ENCODE data around the gene TRMT44.

DNA sequence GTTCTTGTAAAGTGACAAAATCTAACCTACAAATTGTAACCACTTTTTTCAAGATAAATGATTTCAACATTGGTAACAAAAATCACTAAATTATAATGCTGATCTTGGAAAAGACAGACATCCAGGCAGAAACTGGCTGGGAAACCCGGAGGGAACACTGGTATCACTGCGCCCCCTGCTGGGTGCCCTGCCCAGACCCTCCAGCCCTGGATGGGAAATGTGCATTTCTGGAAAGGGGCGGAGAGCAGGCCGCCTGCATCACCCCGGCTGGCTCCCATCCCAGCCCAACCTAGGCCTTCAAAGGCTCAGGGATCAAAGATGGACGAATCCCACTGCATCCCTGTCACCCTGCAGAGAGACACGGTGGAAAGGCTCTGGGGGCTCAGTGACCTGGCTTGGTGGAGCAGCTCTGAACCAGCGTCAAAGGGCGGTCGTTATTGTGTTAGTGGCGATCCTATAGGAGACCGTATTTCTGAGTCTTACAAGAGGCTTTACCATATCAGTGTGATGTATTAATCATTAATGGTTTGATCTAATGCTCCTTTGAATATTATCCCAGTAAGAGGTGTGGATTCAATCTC is 37.3 kb upstream of the TRMT44 start:
- TF ChIP-seq, protein P1, sequence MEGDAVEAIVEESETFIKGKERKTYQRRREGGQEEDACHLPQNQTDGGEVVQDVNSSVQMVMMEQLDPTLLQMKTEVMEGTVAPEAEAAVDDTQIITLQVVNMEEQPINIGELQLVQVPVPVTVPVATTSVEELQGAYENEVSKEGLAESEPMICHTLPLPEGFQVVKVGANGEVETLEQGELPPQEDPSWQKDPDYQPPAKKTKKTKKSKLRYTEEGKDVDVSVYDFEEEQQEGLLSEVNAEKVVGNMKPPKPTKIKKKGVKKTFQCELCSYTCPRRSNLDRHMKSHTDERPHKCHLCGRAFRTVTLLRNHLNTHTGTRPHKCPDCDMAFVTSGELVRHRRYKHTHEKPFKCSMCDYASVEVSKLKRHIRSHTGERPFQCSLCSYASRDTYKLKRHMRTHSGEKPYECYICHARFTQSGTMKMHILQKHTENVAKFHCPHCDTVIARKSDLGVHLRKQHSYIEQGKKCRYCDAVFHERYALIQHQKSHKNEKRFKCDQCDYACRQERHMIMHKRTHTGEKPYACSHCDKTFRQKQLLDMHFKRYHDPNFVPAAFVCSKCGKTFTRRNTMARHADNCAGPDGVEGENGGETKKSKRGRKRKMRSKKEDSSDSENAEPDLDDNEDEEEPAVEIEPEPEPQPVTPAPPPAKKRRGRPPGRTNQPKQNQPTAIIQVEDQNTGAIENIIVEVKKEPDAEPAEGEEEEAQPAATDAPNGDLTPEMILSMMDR (IDR thresholded peaks at IDR 0.05), result peak; percentile 76 to 88
- peak in 1 of 3 donors; percentile 33 for TF ChIP-seq POLR2AphosphoS5 (IDR thresholded peaks at IDR 0.05)

Data from suprapubic skin (tissue), 3 donors.